ENCODE measurements around the gene VEPH1. TPM values are rescaled to one million over a fixed set of nuclear protein-coding genes. Genes with fewer than 3 reads are reported as not detected.
A peak's percentile ranks its signal among the peaks of the same experiment; 100 is the strongest.

The VEPH1 gene
- total RNA-seq, 1 experiment from 2014 or later, result 0.32 TPM

DNA sequence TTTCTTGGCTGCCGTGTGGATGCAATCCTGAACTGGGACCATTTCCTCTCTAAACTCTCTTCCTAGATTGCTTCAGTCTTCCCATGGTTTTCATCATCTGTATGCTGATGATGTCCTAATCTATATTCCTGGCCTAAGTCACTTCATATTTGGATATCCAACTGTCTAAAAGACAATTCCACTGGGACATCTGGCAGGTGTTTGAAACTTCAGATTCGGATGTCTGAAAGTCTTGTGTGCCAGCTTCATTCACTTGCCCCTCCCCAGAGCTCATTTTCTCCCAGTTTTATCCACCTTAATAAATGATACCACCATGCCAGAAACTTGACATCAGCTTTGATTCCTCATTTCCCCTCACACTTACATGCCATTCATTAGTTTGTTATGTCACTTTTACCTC, 201.5 kb downstream of the VEPH1 start:
- Histone ChIP-seq H3K4me1 (ENCODE audit: insufficient read depth, low read length, poor library complexity, severe bottlenecking) (peaks cover 20% of the 10 kb centered on the region), H3K27me3 (replicated peaks; ENCODE audit: insufficient read depth, low read depth, low read length, poor library complexity) (no peaks in the 10 kb centered on the region), H3K36me3 (ENCODE audit: insufficient read depth, low read length, poor library complexity, severe bottlenecking) (no peaks in the 10 kb centered on the region), H3K27ac (ENCODE audit: low read depth, low read length, poor library complexity, severe bottlenecking) (no peak overlapping the region), H3K4me3 (ENCODE audit: low read depth, low read length, poor library complexity, severe bottlenecking) (no peak overlapping the region), H3K9me3 (ENCODE audit: low read depth, low read length, poor library complexity, severe bottlenecking) (no peaks in the 10 kb centered on the region)
- intact Hi-C loops (cut with micrococcal nuclease; ENCODE audit: unreplicated experiment), result no loop called here
- ChIA-PET POLR2A (ENCODE audit: low non-redundant PET) (no interaction called here), CTCF (no interaction called here)
- TF ChIP-seq, protein P1, sequence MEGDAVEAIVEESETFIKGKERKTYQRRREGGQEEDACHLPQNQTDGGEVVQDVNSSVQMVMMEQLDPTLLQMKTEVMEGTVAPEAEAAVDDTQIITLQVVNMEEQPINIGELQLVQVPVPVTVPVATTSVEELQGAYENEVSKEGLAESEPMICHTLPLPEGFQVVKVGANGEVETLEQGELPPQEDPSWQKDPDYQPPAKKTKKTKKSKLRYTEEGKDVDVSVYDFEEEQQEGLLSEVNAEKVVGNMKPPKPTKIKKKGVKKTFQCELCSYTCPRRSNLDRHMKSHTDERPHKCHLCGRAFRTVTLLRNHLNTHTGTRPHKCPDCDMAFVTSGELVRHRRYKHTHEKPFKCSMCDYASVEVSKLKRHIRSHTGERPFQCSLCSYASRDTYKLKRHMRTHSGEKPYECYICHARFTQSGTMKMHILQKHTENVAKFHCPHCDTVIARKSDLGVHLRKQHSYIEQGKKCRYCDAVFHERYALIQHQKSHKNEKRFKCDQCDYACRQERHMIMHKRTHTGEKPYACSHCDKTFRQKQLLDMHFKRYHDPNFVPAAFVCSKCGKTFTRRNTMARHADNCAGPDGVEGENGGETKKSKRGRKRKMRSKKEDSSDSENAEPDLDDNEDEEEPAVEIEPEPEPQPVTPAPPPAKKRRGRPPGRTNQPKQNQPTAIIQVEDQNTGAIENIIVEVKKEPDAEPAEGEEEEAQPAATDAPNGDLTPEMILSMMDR (conservative IDR thresholded peaks at IDR 0.05; ENCODE audit: low read depth, low read length), result no peak
- no peak for TF ChIP-seq EZH2 (IDR thresholded peaks at IDR 0.05; ENCODE audit: borderline replicate concordance, low read depth, low read length, poor library complexity, severe bottlenecking)
- no peak for DNase-seq (ENCODE audit: low spot score)
- no TSS peak for BruUV-seq (replicated peaks)

DNA sequence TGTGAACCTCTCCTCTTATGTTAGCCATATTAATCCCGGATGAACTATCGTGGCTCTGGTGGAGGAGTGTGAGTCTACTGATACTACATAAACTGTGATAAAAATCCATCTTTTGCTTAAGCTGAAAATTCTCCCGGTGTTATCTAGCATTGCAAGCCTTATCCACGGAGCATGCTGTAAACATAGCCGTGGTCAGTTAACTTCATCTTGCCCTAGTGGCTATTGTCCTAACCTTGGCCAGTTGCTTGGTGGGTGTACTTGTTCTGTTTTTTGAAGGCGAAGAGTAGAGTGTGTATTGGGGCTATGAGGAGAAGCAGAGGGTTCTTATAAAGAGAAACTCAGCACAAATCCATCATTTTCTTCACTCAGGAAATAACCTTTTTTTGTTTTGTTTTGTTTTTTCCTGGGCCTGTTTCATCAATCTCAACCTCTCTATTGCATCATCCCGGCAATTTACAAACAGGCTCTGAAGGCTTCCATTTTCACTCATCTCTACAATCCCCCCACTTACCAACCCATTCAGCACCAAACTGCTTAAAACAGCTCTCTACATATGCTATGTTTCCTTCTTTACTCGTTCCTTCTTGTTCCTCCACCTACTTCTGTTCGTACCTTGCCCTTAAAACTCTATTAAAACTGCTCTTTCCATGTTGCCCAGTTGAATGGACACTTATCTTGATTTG, 202.1 kb downstream of the VEPH1 start:
- no peak for DNase-seq (ENCODE audit: low spot score)
- intact Hi-C loops (cut with micrococcal nuclease; ENCODE audit: unreplicated experiment), result no loop called here
- Histone ChIP-seq H3K27ac (ENCODE audit: low read depth, low read length, poor library complexity, severe bottlenecking) (peak overlapping the region; percentile 25), H3K36me3 (ENCODE audit: insufficient read depth, low read length, poor library complexity, severe bottlenecking) (no peaks in the 10 kb centered on the region), H3K9me3 (ENCODE audit: low read depth, low read length, poor library complexity, severe bottlenecking) (no peaks in the 10 kb centered on the region), H3K4me3 (ENCODE audit: low read depth, low read length, poor library complexity, severe bottlenecking) (no peak overlapping the region), H3K4me1 (ENCODE audit: insufficient read depth, low read length, poor library complexity, severe bottlenecking) (peaks cover 20% of the 10 kb centered on the region), H3K27me3 (replicated peaks; ENCODE audit: insufficient read depth, low read depth, low read length, poor library complexity) (no peaks in the 10 kb centered on the region)
- BruUV-seq (replicated peaks), result no TSS peak
- POLR2A ChIA-PET (ENCODE audit: low non-redundant PET), result no interaction called here
- CTCF ChIA-PET, result no interaction called here
- no peak for TF ChIP-seq EZH2 (IDR thresholded peaks at IDR 0.05; ENCODE audit: borderline replicate concordance, low read depth, low read length, poor library complexity, severe bottlenecking)
- TF ChIP-seq, protein P1 (conservative IDR thresholded peaks at IDR 0.05; ENCODE audit: low read depth, low read length), result no peak

DNA sequence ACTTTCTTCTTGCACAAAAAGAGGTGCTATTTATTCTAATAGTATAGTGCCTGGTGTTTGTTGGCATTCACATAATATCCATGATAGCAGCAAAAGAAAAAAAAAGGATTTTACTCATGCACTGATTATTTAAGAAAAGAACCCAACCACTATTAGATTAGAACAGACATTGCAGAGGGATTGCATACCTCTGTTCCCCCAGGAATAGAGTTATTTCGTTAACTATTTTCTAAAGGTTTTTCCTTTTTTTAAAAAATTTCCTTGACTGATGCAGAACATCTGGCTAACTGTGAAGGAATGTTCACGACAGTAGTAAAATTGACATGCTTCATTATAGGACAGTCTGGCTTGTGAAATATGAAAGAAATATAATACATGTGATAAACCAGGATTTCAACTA, 203.1 kb downstream of the VEPH1 start:
- DNase-seq (ENCODE audit: low spot score), result peak; percentile 57
- BruUV-seq (replicated peaks), result no TSS peak
- H3K9me3 ChIP-seq (ENCODE audit: low read depth, low read length, poor library complexity, severe bottlenecking), result no peaks in the 10 kb centered on the region
- CTCF ChIA-PET, result interaction anchor here (0.6 kb wide), 1 partner anchor 24 kb away, joined by 3 read pairs; no protein-coding TSS in a partner anchor
- POLR2A ChIA-PET (ENCODE audit: low non-redundant PET), result no interaction called here
- intact Hi-C loops (cut with micrococcal nuclease; ENCODE audit: unreplicated experiment), result no loop called here
- TF ChIP-seq, protein P1 (conservative IDR thresholded peaks at IDR 0.05; ENCODE audit: low read depth, low read length), result no peak
- no peak for TF ChIP-seq EZH2 (IDR thresholded peaks at IDR 0.05; ENCODE audit: borderline replicate concordance, low read depth, low read length, poor library complexity, severe bottlenecking)
- H3K27me3 ChIP-seq (replicated peaks; ENCODE audit: insufficient read depth, low read depth, low read length, poor library complexity), result no peaks in the 10 kb centered on the region
- peak overlapping the region; percentile 67 for H3K27ac ChIP-seq (ENCODE audit: low read depth, low read length, poor library complexity, severe bottlenecking)
- H3K36me3 ChIP-seq (ENCODE audit: insufficient read depth, low read length, poor library complexity, severe bottlenecking), result no peaks in the 10 kb centered on the region
- peaks cover 23% of the 10 kb centered on the region for H3K4me1 ChIP-seq (ENCODE audit: insufficient read depth, low read length, poor library complexity, severe bottlenecking)
- no peak overlapping the region for H3K4me3 ChIP-seq (ENCODE audit: low read depth, low read length, poor library complexity, severe bottlenecking)

Measured in A673 (cell line).